ENCODE measurements around the gene PSMB3.

The PSMB3 gene

DNA sequence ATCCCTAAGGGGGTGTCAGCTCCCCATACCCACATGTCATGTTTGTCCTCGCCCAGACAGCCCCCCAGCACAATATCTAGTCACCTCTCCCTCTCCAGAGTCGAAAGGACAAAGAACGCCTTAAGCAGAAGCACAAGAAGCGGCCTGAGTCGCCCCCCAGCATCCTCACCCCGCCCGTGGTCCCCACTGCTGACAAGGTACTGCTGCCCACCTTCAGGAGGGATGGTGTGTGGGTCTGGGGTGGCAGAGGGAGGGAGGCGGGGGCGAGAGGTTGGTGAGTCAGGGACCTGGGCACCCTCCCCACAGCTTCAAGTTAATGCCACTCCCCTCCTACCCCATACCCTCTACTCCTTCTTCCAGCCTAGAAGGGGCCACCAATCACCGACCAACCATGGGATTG is 39.9 kb upstream of the PSMB3 start:
- TF ChIP-seq FOXP2 (optimal IDR thresholded peaks at IDR 0.05; ENCODE audit: borderline replicate concordance, extremely low read depth, extremely low read length, insufficient read depth) (no peak), SIN3A (IDR thresholded peaks at IDR 0.05; ENCODE audit: borderline replicate concordance, insufficient read depth, low read length) (no peak), TAF1 (IDR thresholded peaks at IDR 0.05; ENCODE audit: borderline replicate concordance, insufficient read depth, low read length) (no peak), POLR2AphosphoS5 (IDR thresholded peaks at IDR 0.05; ENCODE audit: low read depth, low read length) (no peak)
- TF ChIP-seq, protein P1, sequence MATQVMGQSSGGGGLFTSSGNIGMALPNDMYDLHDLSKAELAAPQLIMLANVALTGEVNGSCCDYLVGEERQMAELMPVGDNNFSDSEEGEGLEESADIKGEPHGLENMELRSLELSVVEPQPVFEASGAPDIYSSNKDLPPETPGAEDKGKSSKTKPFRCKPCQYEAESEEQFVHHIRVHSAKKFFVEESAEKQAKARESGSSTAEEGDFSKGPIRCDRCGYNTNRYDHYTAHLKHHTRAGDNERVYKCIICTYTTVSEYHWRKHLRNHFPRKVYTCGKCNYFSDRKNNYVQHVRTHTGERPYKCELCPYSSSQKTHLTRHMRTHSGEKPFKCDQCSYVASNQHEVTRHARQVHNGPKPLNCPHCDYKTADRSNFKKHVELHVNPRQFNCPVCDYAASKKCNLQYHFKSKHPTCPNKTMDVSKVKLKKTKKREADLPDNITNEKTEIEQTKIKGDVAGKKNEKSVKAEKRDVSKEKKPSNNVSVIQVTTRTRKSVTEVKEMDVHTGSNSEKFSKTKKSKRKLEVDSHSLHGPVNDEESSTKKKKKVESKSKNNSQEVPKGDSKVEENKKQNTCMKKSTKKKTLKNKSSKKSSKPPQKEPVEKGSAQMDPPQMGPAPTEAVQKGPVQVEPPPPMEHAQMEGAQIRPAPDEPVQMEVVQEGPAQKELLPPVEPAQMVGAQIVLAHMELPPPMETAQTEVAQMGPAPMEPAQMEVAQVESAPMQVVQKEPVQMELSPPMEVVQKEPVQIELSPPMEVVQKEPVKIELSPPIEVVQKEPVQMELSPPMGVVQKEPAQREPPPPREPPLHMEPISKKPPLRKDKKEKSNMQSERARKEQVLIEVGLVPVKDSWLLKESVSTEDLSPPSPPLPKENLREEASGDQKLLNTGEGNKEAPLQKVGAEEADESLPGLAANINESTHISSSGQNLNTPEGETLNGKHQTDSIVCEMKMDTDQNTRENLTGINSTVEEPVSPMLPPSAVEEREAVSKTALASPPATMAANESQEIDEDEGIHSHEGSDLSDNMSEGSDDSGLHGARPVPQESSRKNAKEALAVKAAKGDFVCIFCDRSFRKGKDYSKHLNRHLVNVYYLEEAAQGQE (IDR thresholded peaks at IDR 0.05; ENCODE audit: insufficient read depth in 1 of 2, low read depth in 2 of 2, low read length in 2 of 2): no peak

DNA sequence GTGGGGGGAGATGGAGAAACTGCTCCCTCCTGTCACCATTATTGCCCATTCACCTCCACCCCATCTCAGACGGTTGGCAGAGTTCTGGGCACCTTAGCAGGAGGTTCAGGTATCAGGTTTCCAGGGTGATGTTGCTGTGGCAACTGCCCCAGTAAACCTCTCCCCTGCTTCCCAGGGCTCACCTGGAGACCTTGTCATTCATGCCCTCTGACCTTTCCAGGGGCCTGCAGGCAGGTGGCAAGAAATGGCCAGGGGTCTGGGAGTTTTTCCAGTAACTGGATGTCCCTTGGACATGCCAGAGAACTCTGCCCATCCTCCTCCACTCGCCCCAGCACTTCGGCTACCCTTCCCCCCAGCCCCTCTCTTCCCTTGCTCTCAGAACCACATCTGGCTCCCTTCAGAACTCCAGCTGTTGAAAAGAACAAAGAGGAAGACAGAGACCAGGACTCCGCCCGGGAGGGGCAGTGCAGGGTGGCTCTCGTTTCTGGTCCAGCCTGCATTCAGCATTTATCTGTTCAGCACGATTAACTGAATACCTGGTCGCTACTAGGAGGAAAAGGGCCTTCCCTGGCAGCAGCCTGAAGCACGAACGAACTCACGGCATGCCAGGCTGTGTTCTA is 39.0 kb upstream of the PSMB3 start:
- TF ChIP-seq FOXP2 (optimal IDR thresholded peaks at IDR 0.05; ENCODE audit: borderline replicate concordance, extremely low read depth, extremely low read length, insufficient read depth) (no peak), SIN3A (IDR thresholded peaks at IDR 0.05; ENCODE audit: borderline replicate concordance, insufficient read depth, low read length) (no peak), POLR2AphosphoS5 (IDR thresholded peaks at IDR 0.05; ENCODE audit: low read depth, low read length) (no peak), TAF1 (IDR thresholded peaks at IDR 0.05; ENCODE audit: borderline replicate concordance, insufficient read depth, low read length) (no peak)
- TF ChIP-seq, protein P1 (IDR thresholded peaks at IDR 0.05; ENCODE audit: insufficient read depth in 1 of 2, low read depth in 2 of 2, low read length in 2 of 2): no peak

DNA sequence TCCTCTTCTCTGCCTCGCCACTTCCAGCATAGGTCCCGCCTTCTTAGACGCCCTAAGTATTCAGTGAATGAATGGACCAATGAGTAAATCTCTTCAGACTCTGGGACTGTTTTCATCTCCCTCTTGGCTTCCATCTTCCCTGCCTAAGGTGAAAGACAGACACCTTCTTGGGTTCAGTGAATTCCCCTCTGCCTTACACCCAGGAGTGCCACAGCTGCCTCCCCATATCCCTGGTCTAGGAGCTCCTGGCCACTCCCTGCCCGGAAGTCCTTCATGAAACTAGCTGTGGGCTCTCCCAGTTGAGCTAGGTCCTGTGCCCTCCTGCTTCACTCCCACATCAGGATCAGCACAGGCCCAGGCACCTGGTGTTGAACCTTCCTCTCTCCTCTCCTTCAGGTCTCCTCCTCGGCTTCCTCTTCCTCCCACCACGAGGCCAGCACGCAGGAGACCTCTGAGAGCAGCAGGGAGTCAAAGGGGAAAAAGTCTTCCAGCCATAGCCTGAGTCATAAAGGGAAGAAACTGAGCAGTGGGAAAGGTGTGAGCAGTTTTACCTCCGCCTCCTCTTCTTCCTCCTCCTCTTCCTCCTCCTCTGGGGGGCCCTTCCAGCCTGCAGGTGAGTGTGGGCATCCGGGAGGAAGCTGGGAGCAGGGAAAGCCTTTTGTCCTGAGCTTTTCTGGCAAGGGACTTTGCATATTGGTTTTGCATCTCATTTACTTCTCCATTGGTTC is 37.2 kb upstream of the PSMB3 start:
- TF ChIP-seq SIN3A (IDR thresholded peaks at IDR 0.05; ENCODE audit: borderline replicate concordance, insufficient read depth, low read length) (no peak), POLR2AphosphoS5 (IDR thresholded peaks at IDR 0.05; ENCODE audit: low read depth, low read length) (peak; percentile 33; the same call in 1 of the 2 replicates)

DNA sequence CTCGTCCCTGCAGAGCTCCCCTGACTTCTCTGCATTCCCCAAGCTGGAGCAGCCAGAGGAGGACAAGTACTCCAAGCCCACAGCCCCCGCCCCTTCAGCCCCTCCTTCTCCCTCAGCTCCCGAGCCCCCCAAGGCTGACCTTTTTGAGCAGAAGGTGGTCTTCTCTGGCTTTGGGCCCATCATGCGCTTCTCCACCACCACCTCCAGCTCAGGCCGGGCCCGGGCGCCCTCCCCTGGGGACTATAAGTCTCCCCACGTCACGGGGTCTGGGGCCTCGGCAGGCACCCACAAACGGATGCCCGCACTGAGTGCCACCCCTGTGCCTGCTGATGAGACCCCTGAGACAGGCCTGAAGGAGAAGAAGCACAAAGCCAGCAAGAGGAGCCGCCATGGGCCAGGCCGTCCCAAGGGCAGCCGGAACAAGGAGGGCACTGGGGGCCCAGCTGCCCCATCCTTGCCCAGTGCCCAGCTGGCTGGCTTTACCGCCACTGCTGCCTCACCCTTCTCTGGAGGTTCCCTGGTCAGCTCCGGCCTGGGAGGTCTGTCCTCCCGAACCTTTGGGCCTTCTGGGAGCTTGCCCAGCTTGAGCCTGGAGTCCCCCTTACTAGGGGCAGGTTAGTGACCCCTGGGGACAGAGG is 36.1 kb upstream of the PSMB3 start:
- TF ChIP-seq FOXP2 (optimal IDR thresholded peaks at IDR 0.05; ENCODE audit: borderline replicate concordance, extremely low read depth, extremely low read length, insufficient read depth) (no peak), SIN3A (IDR thresholded peaks at IDR 0.05; ENCODE audit: borderline replicate concordance, insufficient read depth, low read length) (no peak), POLR2AphosphoS5 (IDR thresholded peaks at IDR 0.05; ENCODE audit: low read depth, low read length) (no peak), TAF1 (IDR thresholded peaks at IDR 0.05; ENCODE audit: borderline replicate concordance, insufficient read depth, low read length) (no peak)
- TF ChIP-seq, protein P1 (IDR thresholded peaks at IDR 0.05; ENCODE audit: insufficient read depth in 1 of 2, low read depth in 2 of 2, low read length in 2 of 2): no peak

DNA sequence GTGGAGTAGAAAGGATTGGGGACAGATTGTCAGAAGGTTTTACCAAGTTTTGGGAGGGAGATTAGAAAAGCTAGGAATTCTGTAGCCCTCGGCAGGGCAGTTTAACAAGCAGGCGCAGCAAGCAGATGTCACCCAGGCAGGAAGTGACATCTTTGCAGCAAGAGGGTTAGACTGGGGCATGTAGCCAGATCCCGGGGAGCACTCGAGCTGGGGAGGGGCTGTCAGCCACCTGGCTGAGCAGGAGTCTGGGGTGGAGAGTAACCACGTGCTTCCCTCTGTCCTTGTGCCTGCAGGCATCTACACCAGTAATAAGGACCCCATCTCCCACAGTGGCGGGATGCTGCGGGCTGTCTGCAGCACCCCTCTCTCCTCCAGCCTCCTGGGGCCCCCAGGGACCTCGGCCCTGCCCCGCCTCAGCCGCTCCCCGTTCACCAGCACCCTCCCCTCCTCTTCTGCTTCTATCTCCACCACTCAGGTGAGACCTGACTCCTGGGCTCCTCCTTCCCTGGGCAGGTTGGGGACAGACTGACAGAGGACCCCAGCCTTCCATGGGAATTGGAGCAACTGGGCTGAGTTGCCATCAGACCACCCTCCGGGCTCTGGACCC is 35.3 kb upstream of the PSMB3 start:
- no peak for TF ChIP-seq TAF1 (IDR thresholded peaks at IDR 0.05; ENCODE audit: borderline replicate concordance, insufficient read depth, low read length)
- TF ChIP-seq, protein P1 (IDR thresholded peaks at IDR 0.05; ENCODE audit: insufficient read depth in 1 of 2, low read depth in 2 of 2, low read length in 2 of 2): no peak

All from PFSK-1 (cell line).